COLO668 (cell line): ENCODE measurements around the gene DCLRE1A.

Source experiments
- DNase-seq: peaks from one replicate; lab custom pipeline; 2025; ENCODE audit not compliant: unreplicated experiment; lab: John Stamatoyannopoulos, UW

Gene DCLRE1A

GRCh38 chr10:113801569-113801968, 52.3 kb downstream of the DCLRE1A start:
- no peak for DNase-seq

GRCh38 chr10:113791691-113792090, 62.2 kb downstream of the DCLRE1A start:
- DNase-seq: no peak

GRCh38 chr10:113788604-113789083, 65.2 kb downstream of the DCLRE1A start:
- DNase-seq: no peak
